Measurements from ENCODE around the gene ANP32E. TPM values are rescaled to one million over a fixed set of nuclear protein-coding genes. Genes with fewer than 3 reads are reported as not detected.

ANP32E gene
- 17.6 and 30.9 TPM in 2 replicates for total RNA-seq

GRCh38 chr1:150235852-150236613 is at the start of gene ANP32E:
TSS of gene ANP32E (minus strand) at chr1:150236112. CDS start at chr1:150235786, 326 bp downstream.

GRCh38 chr1:150281758-150282557 is 46.0 kb upstream of the ANP32E start, which contains the start of gene CIART:
TSS of gene CIART (plus strand) at chr1:150282554. CDS start at chr1:150283268, 714 bp downstream.

GRCh38 chr1:150268705-150269403 is 32.9 kb upstream of the ANP32E start, which contains the start of gene APH1A:
TSS of gene APH1A (minus strand) at chr1:150269016. CDS start at chr1:150268810, 206 bp downstream.

GRCh38 chr1:150257624-150258585 is 22.0 kb upstream of the ANP32E start, which contains the start of gene CA14:
TSS of gene CA14 (plus strand) at chr1:150257774. CDS start at chr1:150258129, 355 bp downstream.

Other genes starting within 250 kb of the ANP32E start
- gene OTUD7B, start 225.4 kb downstream of the ANP32E start, total RNA-seq: 8.8 and 9.9 TPM in 2 replicates
- gene VPS45, start 168.3 kb downstream of the ANP32E start, total RNA-seq: 16.9 and 25.2 TPM in 2 replicates
- 53.5 and 55.6 TPM in 2 replicates for gene PLEKHO1, start 86.2 kb downstream of the ANP32E start, total RNA-seq
- gene CA14, start 21.7 kb upstream of the ANP32E start, total RNA-seq: not detected in 2 replicates
- 98.3 and 113 TPM in 2 replicates for gene APH1A, start 32.9 kb upstream of the ANP32E start, total RNA-seq
- gene C1orf54, start 36.7 kb upstream of the ANP32E start, total RNA-seq: 9.4 and 17.2 TPM in 2 replicates
- 1.3 and 6.6 TPM in 2 replicates for gene CIART, start 46.4 kb upstream of the ANP32E start, total RNA-seq
- 44.1 and 55.3 TPM in 2 replicates for gene MRPS21, start 57.7 kb upstream of the ANP32E start, total RNA-seq
- 20.7 and 26.7 TPM in 2 replicates for gene PRPF3, start 85.4 kb upstream of the ANP32E start, total RNA-seq
- 8.5 and 17.6 TPM in 2 replicates for gene RPRD2, start 128.0 kb upstream of the ANP32E start, total RNA-seq